Hippocampal formation (tissue), 2 donors: ENCODE measurements around the gene QKI.
"Not testable (repeated sequence)": the region's sequence is repeated elsewhere in the genome, so short reads cannot be mapped to it uniquely, and the experiment has no call there.

ENCODE experiments used
- DNase-seq, 2 donors: peaks; one replicate each; lab custom pipeline; 2025; lab: John Stamatoyannopoulos, UW

QKI gene

GRCh38 chr6:163439390-163439789 lies 24.9 kb downstream of the QKI start:
- DNase-seq = not testable (repeated sequence)

DNA sequence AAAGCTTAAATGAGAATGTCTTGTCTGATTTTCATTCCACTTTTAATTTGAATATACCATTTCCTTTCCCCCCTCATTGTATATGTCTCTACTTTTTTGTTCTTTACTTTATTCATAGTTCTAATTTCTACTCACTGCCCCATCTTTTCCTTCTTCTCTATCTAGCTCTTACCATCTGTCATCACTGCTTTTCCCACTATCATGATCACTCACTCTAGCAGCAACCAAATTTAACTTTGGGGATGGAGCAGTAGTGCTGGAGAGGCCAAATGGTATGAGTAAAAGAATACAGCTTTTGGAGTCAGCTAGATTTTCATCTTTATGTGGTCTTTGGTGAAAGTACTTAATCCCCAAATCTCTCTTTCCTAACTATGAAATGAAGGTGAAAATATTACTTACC lies 25.5 kb downstream of the QKI start:
- DNase-seq = no peak

DNA sequence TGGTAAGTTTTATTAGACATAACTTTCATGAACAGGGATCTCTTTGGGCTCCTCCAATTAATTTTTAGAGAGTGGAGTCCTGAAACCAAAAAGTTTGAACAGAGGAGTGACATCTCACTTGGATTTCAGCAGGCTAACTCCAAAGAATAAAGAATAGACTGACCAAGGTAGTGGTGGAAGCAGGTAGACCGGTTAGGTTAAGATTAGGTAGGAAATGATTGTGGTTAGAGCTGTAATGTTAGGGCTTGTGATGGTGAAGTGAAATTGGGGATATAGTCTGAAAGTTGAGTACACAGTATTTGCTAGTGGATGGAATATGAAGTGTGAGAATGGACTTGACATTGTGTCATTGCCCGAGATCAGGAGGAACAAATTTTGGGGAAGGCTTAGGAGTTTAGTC lies 27.8 kb downstream of the QKI start:
- no peak for DNase-seq

DNA sequence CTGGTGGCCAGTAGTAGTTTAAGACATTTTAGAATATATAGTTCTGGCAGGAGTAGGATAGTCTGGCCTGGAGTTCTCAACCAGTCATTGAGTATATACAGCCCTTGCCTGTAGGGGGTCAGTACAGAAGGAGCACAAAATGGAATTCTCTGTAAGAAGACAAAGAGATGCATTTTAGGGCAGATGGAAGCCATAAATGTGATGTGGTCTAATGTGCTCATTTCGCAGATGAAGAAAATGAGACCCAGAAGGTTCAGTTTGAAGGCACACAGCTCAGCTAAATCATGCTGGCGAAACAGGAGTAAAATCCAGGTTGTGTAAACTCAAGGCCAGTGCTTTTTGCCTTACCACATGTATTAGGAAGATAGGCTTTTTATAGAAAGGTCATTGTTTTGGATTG lies 29.6 kb downstream of the QKI start:
- DNase-seq = no peak

DNA sequence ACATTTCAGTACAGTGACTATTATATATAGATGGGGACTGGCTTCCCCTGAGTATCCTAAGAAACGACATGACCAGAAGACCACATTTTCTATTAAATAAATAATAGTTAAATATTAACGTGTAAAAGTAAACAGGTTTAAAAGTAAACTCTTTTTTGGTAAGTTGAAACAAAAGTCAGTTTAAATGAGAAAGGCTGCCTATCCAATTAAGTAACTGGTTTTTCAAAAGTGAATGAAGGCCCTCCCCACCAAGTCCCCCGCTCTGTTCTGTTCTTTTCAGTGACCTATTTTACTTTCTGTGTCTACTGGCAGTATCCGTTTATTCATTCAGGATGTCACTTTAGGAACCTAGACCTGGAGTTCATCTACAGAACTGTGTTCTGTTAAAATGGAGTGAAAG lies 32.0 kb downstream of the QKI start:
- peak in 1 of 2 donors; percentile 32 for DNase-seq

GRCh38 chr6:163449076-163449475 lies 34.6 kb downstream of the QKI start:
- DNase-seq = no peak

GRCh38 chr6:163454425-163454824 lies 39.9 kb downstream of the QKI start:
- DNase-seq = no peak

- DNase-seq = no peak
These were observed 41.0 kb downstream of the QKI start for GRCh38 chr6:163455552-163455951.

- no peak for DNase-seq
These were observed 43.4 kb downstream of the QKI start for GRCh38 chr6:163457637-163458561.

DNA sequence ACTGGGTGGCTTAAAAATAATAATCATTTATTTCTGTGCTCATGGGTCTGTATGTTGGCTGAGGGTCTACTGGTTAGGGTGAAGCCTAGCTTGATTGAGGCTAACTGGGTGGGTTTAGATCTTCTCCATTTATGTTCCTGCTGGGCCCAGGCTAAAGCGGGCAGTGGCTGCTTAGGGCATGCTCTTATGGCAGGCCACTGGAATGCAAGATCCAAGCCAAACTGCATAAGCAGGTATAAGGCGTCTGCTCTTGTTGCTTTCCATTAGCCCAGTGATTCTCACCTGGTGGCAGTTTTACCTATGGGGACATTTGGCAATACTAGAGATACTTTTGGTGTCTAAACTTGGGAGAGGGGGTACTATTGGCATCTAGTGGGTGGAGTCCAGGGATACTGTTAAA lies 44.5 kb downstream of the QKI start:
- no peak for DNase-seq

- no peak for DNase-seq
These were observed 45.0 kb downstream of the QKI start for GRCh38 chr6:163459536-163459935.

GRCh38 chr6:163460307-163460782 lies 45.8 kb downstream of the QKI start:
- DNase-seq = no peak

- DNase-seq = no peak
These were observed 47.2 kb downstream of the QKI start for GRCh38 chr6:163461696-163462095.

- no peak for DNase-seq
These were observed 48.7 kb downstream of the QKI start for GRCh38 chr6:163463180-163463579.

GRCh38 chr6:163463795-163464194 lies 49.3 kb downstream of the QKI start:
- DNase-seq = no peak

GRCh38 chr6:163466839-163467390 lies 52.4 kb downstream of the QKI start:
- DNase-seq = no peak

DNA sequence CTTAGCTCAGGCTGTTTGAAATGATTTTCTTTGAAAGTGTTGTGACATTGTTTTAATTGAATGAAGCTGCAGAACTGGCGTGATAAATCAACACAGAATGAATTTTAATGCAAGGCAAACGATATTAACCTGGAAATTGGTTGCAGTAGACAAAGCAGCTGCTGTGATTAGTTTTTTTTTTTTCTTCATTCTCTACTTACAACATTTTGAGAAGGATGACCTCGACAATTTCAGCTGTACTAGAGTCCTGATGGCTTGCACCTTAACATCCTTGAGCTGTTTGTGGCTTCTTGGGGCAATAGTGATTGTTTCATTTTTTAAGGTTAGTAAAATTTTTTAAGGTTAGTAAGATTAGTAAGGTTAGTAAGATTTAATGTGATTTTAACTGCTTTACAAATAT lies 54.2 kb downstream of the QKI start:
- DNase-seq = no peak

GRCh38 chr6:163469459-163469985 lies 55.0 kb downstream of the QKI start:
- no peak for DNase-seq

DNA sequence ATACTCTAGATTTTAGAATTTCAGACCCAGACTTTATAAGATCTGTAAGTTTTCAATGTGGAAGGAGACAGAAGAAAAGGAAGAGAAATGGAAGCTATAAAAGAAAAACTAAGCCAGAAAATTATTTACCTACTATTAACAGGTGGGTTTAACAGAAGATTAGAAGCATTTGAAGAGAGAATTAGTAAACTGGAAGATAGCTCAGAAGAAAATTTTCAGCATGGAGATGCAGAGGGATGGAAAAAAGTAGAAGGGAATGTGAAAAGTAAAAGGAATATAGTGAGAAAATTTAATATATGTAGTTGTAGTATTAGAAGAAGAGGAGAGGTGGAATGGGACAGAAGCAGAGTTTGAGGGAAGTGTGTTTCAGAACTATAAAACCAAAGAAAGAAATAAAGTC lies 56.1 kb downstream of the QKI start:
- DNase-seq = no peak

GRCh38 chr6:163474581-163474980 lies 60.1 kb downstream of the QKI start:
- no peak for DNase-seq

- not testable (repeated sequence) for DNase-seq
These were observed 62.4 kb downstream of the QKI start for GRCh38 chr6:163476946-163477345.

GRCh38 chr6:163483107-163483506 lies 68.6 kb downstream of the QKI start:
- no peak for DNase-seq

GRCh38 chr6:163485388-163485851 lies 70.9 kb downstream of the QKI start:
- DNase-seq = no peak
